WI38 (cell line): ENCODE measurements around the gene GATA6.

Experiments used
- H3K4me3 ChIP-seq: 2 replicates; pipeline ENCODE4 v1.5.1; 2011; ENCODE audit warnings: low read depth, mild to moderate bottlenecking, control low read depth, low read length
- CTCF ChIP-seq: IDR thresholded peaks from 2 replicates; pipeline ENCODE4 v1.5.1; 2012; ENCODE audit warnings: low read depth, mild to moderate bottlenecking, control low read depth, low read length

Gene GATA6

GRCh38 chr18:22198163-22198562 is 28.8 kb downstream of the GATA6 start:
- no peak for TF ChIP-seq CTCF

GRCh38 chr18:22199005-22199404 is 29.6 kb downstream of the GATA6 start:
- H3K4me3 ChIP-seq = no peak overlapping the region
- TF ChIP-seq CTCF = no peak

More at GRCh38 chr18:22198163-22198562, 28.8 kb downstream of the GATA6 start:
- H3K4me3 ChIP-seq = no peak overlapping the region

GRCh38 chr18:22200611-22201225 is 31.3 kb downstream of the GATA6 start:
- H3K4me3 ChIP-seq = no peak overlapping the region
- no peak for TF ChIP-seq CTCF

- H3K4me3 ChIP-seq = no peak overlapping the region
Observed at GRCh38 chr18:22203035-22203434, 33.6 kb downstream of the GATA6 start.

GRCh38 chr18:22203536-22204213 is 34.3 kb downstream of the GATA6 start:
- no peak for TF ChIP-seq CTCF
- no peak overlapping the region for H3K4me3 ChIP-seq

More at GRCh38 chr18:22203035-22203434, 33.6 kb downstream of the GATA6 start:
- TF ChIP-seq CTCF = no peak

- TF ChIP-seq CTCF = no peak
- no peak overlapping the region for H3K4me3 ChIP-seq
Observed at GRCh38 chr18:22204214-22204536, 34.8 kb downstream of the GATA6 start.

- H3K4me3 ChIP-seq = no peak overlapping the region
- TF ChIP-seq CTCF = no peak
Observed at GRCh38 chr18:22204996-22205395, 35.6 kb downstream of the GATA6 start.
